Retinal pigment epithelial cell (primary cell): ENCODE results near the gene CCDC159.

ENCODE experiments used
- DNase-seq: peaks from one replicate; pipeline ENCODE4 v3.0.0-alpha.2; 2010; ENCODE audit warnings: low read depth
- H3K4me3 ChIP-seq: 2 replicates; pipeline ENCODE4 v1.5.1; 2011; ENCODE audit warnings: mild to moderate bottlenecking, low read length, control low read depth, moderate library complexity
- TF ChIP-seq, protein P1 (sequence below): conservative IDR thresholded peaks from 2 replicates; pipeline ENCODE4 v1.5.1; 2011; ENCODE audit warnings: low read depth, low read length, control low read depth, inconsistent platforms

Gene CCDC159

DNA sequence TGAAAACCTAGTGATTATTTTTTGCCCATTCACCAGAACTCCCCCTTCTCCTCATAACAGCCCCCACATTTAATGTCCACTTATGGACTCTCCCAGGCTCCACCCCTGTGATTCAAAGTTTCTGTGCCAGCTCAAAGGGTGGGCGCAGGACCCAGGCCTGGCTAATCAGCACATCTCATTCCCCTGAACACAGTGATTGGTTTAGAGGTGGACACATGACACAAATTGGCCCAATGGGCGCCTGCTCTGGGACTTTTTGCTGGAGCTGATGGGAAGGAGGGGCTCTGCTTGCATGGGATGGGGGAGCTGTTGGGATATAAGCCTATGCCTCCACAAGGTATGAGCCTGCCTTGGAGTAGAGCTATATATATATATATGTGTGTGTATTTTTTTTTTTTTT, 44.0 kb downstream of the CCDC159 start:
- DNase-seq = no peak
- TF ChIP-seq, protein P1, sequence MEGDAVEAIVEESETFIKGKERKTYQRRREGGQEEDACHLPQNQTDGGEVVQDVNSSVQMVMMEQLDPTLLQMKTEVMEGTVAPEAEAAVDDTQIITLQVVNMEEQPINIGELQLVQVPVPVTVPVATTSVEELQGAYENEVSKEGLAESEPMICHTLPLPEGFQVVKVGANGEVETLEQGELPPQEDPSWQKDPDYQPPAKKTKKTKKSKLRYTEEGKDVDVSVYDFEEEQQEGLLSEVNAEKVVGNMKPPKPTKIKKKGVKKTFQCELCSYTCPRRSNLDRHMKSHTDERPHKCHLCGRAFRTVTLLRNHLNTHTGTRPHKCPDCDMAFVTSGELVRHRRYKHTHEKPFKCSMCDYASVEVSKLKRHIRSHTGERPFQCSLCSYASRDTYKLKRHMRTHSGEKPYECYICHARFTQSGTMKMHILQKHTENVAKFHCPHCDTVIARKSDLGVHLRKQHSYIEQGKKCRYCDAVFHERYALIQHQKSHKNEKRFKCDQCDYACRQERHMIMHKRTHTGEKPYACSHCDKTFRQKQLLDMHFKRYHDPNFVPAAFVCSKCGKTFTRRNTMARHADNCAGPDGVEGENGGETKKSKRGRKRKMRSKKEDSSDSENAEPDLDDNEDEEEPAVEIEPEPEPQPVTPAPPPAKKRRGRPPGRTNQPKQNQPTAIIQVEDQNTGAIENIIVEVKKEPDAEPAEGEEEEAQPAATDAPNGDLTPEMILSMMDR = no peak
- H3K4me3 ChIP-seq = no peak overlapping the region

DNA sequence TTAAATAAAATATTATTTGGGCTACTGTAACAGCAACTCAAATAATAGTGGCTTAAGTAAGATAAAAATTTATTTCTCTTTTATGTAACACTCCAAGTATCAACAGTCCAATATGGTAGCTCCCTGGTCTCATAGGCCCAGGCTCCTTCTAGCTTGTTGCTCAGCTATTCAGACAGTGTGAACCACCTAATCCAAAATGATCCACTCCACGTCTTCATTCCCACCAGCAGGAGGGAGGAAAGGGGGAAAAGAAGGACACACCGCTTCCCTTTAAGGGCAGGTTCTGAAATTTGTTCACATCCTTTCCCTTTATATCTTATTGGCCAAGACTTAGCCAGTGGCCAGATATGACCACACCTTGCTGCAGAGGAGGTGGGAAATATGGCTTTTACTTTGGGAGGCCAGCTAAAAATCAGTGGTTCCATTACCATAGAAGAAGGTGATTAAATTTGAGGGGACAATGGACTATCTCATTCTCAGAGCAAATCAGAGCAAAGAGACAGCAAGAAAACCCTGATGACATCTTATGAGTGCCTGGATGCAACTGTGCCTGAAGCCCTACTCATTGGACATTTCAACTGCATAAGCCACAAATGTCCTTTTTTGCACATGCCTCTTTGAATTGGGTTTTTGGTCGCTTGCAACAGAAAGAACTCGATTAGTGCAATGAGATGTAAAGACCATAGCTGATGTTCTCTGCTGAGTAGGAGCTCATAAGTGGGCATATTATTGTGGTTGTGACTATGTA, 44.8 kb downstream of the CCDC159 start:
- H3K4me3 ChIP-seq = no peak overlapping the region
- DNase-seq = no peak
- TF ChIP-seq, protein P1 = no peak

DNA sequence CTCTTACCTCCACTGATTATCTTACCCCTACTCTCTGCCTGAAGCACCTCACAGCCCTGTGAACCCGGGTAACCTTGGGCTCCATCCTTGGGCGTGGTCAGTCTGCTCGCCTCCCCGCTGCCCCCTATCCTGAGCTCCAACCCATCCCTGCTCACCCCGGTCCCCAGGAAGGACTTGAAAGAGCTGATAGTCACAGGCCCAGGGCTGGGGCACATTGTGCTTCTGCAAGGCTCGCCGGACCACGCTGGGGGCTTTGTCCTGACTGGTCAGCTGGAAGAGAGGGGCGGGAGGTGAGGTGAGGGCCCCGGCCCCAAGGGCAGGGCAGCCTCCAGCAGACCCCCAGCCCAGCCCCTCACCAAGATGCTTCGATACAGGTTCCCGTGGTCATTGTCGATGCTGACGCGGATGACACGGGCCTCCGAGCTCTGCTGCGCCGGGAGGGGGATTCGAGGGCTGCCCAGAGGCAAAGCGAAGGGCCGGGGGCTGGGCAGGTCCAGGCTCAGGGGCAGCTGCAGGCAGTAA, 50.8 kb downstream of the CCDC159 start:
- TF ChIP-seq, protein P1 = no peak

DNA sequence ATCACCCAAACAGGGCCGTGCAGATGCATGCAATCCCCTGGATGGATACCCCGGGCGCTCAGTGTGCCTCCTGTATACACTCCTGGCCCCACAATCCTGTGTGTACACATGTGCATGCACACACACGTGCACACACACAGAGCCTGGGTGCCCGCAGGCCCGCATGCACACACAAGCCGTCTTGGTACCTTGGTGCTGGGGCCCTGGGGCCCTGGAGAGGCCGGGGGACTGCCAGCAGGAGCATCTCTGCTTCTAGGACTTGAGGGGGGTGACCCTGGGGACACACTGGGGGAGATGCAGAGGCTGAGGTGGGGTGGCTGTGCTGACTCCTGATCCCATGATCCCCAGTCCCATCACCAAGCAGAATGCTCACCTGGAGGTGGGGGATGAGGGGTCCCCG, 53.3 kb downstream of the CCDC159 start:
- TF ChIP-seq, protein P1 = no peak
- DNase-seq = no peak
- no peak overlapping the region for H3K4me3 ChIP-seq

More for the DNA sequence above, 50.8 kb downstream of the CCDC159 start:
- no peak overlapping the region for H3K4me3 ChIP-seq
- DNase-seq = no peak

DNA sequence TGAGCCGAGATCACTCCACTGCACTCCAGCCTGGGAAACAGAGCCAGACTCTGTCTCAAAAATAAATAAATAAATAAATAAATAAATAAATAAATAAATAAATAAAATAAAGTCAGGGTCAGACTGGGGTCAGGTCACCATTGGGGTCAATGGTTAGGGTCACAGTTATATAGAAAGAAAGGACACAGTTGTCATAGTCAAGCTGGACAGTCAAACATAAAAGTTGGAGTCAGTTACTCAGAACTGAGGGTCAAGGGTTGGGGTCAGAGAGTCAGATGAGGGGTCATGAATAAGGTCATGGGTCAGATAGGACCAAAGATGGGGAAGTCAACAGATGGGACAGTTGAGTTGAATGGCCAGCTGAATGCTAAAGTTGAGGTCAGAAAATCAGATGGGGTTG, 54.5 kb downstream of the CCDC159 start:
- TF ChIP-seq, protein P1 = no peak
- no peak overlapping the region for H3K4me3 ChIP-seq
- no peak for DNase-seq

DNA sequence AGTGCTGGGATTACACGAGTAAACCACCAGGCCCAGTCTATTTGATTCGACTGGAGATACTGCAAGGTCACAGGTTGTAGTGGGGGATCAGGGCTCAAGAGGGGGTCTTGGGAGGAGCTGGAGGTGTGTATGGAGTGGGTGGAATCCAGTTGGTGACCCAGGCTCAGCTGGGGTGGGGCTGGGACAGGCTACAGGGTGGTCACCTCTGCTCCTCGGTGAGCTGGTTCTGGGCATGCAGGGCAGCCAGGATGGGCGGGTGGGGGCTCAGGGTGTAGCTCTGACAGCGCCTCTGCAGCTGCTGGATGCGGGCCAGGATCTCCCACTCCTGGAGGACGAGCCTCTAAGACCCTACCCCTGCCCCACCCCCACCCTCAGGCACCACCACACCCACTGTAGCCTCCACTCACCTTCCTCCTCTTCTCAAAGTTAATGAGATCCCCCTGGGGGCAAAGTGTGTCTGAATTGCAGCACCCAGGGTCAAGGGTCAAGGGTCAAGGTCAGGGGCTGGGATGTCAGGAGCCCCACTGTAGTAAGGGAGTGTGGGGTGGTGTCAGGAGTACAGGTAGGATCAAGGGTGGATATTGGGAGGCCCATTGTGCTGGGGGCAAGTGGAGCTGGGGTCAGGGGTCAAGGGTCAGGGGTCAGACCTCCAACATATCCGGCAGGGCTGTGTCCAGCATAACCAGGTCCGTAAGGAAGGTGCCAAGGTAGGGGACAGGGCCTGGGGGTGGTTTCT, 55.7 kb downstream of the CCDC159 start:
- no peak overlapping the region for H3K4me3 ChIP-seq
- DNase-seq = no peak
- TF ChIP-seq, protein P1 = no peak
